Sigmoid colon (tissue), 4 donors: ENCODE data around the gene FSTL4.

Experiments
- CTCF ChIP-seq, 4 experiments: fragments of 450-650 bp in 3 of 4; fragments of 200-600 bp in 1 of 4; IDR thresholded peaks; one replicate each; pipeline ENCODE4 v1.5.1; 2016 to 2019; ENCODE audit warnings: antibody characterized with exemption in 4 of 4, mild to moderate bottlenecking in 3 of 4, moderate library complexity in 2 of 4
- POLR2A ChIP-seq, 2 donors: fragments of 450-650 bp; IDR thresholded peaks; one replicate each; pipeline ENCODE4 v1.6.1; 2016; ENCODE audit warnings: antibody characterized with exemption in 2 of 2, mild to moderate bottlenecking in 2 of 2, moderate library complexity in 2 of 2
- POLR2AphosphoS5 ChIP-seq, 4 donors: sonication (generic); formaldehyde crosslinking; IDR thresholded peaks; one replicate each; pipeline ENCODE4 v1.6.1; 2017; ENCODE audit warnings: antibody characterized with exemption in 4 of 4

DNA sequence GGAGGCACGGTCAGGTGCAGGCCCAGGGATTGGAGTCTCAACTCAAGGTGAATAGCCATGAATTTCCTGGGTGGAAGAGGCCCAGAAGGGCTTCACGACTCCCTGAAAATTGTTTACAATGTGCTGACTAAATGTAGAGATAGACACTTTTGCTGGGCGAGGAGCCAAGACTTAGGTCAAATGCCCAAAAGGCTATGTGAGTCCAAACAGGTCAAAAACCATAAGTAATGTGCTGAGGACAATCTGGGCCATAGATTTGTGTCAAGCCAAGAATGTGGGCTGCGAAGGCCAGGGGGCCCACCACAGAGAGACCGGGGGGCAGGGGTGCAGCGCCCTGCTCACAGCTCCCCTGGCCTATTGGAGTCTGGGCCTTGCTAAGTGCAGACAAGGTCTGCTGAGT, 362.7 kb downstream of the FSTL4 start:
- TF ChIP-seq CTCF (IDR thresholded peaks at IDR 0.05) (no peak), POLR2A (IDR thresholded peaks at IDR 0.05) (no peak), POLR2AphosphoS5 (IDR thresholded peaks at IDR 0.05) (no peak)
